Urinary bladder (tissue), 4 donors: Measurements from ENCODE around the gene FRAT2. TPM values are rescaled to one million over a fixed set of nuclear protein-coding genes. Genes with fewer than 3 reads are reported as not detected.

Experiments
- DNase-seq: peaks from one replicate; pipeline ENCODE4 v3.0.0-alpha.2; 2015; ENCODE audit errors: extremely low spot score
- H3K27ac ChIP-seq: one replicate; pipeline ENCODE4 v1.5.1; 2013; ENCODE audit warnings: low read depth, mild to moderate bottlenecking, moderate library complexity
- H3K36me3 ChIP-seq: one replicate; pipeline ENCODE4 v1.6.1; 2013; ENCODE audit warnings: mild to moderate bottlenecking, moderate library complexity; ENCODE audit not compliant: insufficient read depth
- H3K4me1 ChIP-seq: one replicate; pipeline ENCODE4 v1.6.1; 2013; ENCODE audit warnings: mild to moderate bottlenecking, moderate library complexity; ENCODE audit not compliant: insufficient read depth
- H3K4me3 ChIP-seq: one replicate; pipeline ENCODE4 v1.5.1; 2013; ENCODE audit warnings: low read depth, low read length
- WGBS: extraction: QIAGEN DNeasy Blood & Tissue Kit; methylation state at CpG from one replicate; pipeline ENCODE4 v1.1.7; 2013; 5-methylcytosine and 5-hydroxymethylcytosine counted together
- polyA plus RNA-seq: library from polyadenylated mRNA; stranded (reverse); fragments of 200-250 nt; gene quantifications from one replicate; pipeline ENCODE4 v1.2.3, GENCODE V29; 2013
- total RNA-seq: library from RNA; depleted of rRNA; stranded (reverse); fragments of >200 nt; gene quantifications from one replicate; pipeline ENCODE4 v1.2.3, GENCODE V29; 2014
- donor health status: healthy with polysubstance abuse.
- donor health status: healthy.

The FRAT2 gene
- total and polyA plus RNA-seq, 2 donors = 6.2 to 8.7 TPM

GRCh38 chr10:97327348-97328294 lies 6.9 kb downstream of the FRAT2 start:
- no peak overlapping the region for H3K4me3 ChIP-seq

GRCh38 chr10:97325754-97326153 lies 8.8 kb downstream of the FRAT2 start:
- WGBS = 68% methylated on average over 9 of the region's 9 CpGs
- H3K4me3 ChIP-seq = no peak overlapping the region
- no peak overlapping the region for H3K27ac ChIP-seq
- no peaks in the 10 kb centered on the region for H3K36me3 ChIP-seq
- DNase-seq = no peak
- H3K4me1 ChIP-seq = peaks cover 1% of the 10 kb centered on the region

More at GRCh38 chr10:97327348-97328294, 6.9 kb downstream of the FRAT2 start:
- Histone ChIP-seq H3K36me3 (no peaks in the 10 kb centered on the region), H3K4me1 (peaks cover 1% of the 10 kb centered on the region), H3K27ac (no peak overlapping the region)
- WGBS = 78% methylated on average over 7 of the region's 7 CpGs
- DNase-seq = no peak

- DNase-seq = no peak
- Histone ChIP-seq H3K4me1 (peaks cover 1% of the 10 kb centered on the region), H3K4me3 (no peak overlapping the region), H3K36me3 (no peaks in the 10 kb centered on the region), H3K27ac (no peak overlapping the region)
- 85% methylated on average over 4 of the region's 4 CpGs for WGBS
Measured at GRCh38 chr10:97323501-97323900, 11.0 kb downstream of the FRAT2 start.

- Histone ChIP-seq H3K4me1 (peaks cover 1% of the 10 kb centered on the region), H3K36me3 (no peaks in the 10 kb centered on the region), H3K27ac (no peak overlapping the region), H3K4me3 (no peak overlapping the region)
- no peak for DNase-seq
- WGBS = 94% methylated on average over 3 of the region's 3 CpGs
Measured at GRCh38 chr10:97321804-97322190, 12.7 kb downstream of the FRAT2 start.

GRCh38 chr10:97321032-97321803 lies 13.3 kb downstream of the FRAT2 start:
- H3K27ac ChIP-seq = no peak overlapping the region

GRCh38 chr10:97320480-97321031 lies 14.0 kb downstream of the FRAT2 start:
- Histone ChIP-seq H3K27ac (no peak overlapping the region), H3K36me3 (no peaks in the 10 kb centered on the region), H3K4me3 (peak overlapping the region; percentile 84), H3K4me1 (peaks cover 1% of the 10 kb centered on the region)
- no peak for DNase-seq
- WGBS = 27% methylated on average over 24 of the region's 24 CpGs

More at GRCh38 chr10:97321032-97321803, 13.3 kb downstream of the FRAT2 start:
- Histone ChIP-seq H3K4me1 (peaks cover 1% of the 10 kb centered on the region), H3K36me3 (no peaks in the 10 kb centered on the region), H3K4me3 (peak overlapping the region; percentile 84)
- no peak for DNase-seq
- WGBS = 42% methylated on average over 38 of the region's 38 CpGs

- H3K4me3 ChIP-seq = peak overlapping the region; percentile 84
- peaks cover 1% of the 10 kb centered on the region for H3K4me1 ChIP-seq
- peak overlapping the region; percentile 81 for H3K27ac ChIP-seq
- H3K36me3 ChIP-seq = no peaks in the 10 kb centered on the region
- 1% methylated on average over 83 of the region's 83 CpGs for WGBS
- DNase-seq = no peak
Measured at GRCh38 chr10:97319671-97320479, 14.7 kb downstream of the FRAT2 start.

GRCh38 chr10:97318772-97319651 lies 15.5 kb downstream of the FRAT2 start, which contains the start of gene FRAT1:
FRAT1 (plus strand) TSS chr10:97319271; CDS start chr10:97319454, 183 bp downstream.
- H3K27ac ChIP-seq = peak within 1 kb of the TSS; percentile 99
- peak within 1 kb of the TSS; percentile 84 for H3K4me3 ChIP-seq
- peak; percentile 81 for DNase-seq
- H3K36me3 ChIP-seq = no peaks in the 10 kb centered on the region
- under 1% methylated on average over 79 of the region's 79 CpGs for WGBS
- peaks cover 1% of the 10 kb centered on the region for H3K4me1 ChIP-seq

- no peak overlapping the region for H3K4me3 ChIP-seq
- no peaks in the 10 kb centered on the region for H3K36me3 ChIP-seq
- no peaks in the 10 kb centered on the region for H3K4me1 ChIP-seq
- no peak for DNase-seq
- H3K27ac ChIP-seq = no peak overlapping the region
- WGBS = 47% methylated on average over 4 of the region's 4 CpGs
Measured at GRCh38 chr10:97314671-97315070, 19.9 kb downstream of the FRAT2 start.

- WGBS = 85% methylated on average over 6 of the region's 6 CpGs
- Histone ChIP-seq H3K36me3 (no peaks in the 10 kb centered on the region), H3K27ac (no peak overlapping the region), H3K4me3 (no peak overlapping the region), H3K4me1 (no peaks in the 10 kb centered on the region)
- no peak for DNase-seq
Measured at GRCh38 chr10:97312897-97313296, 21.6 kb downstream of the FRAT2 start.

GRCh38 chr10:97311111-97311626 lies 23.4 kb downstream of the FRAT2 start:
- Histone ChIP-seq H3K27ac (no peak overlapping the region), H3K36me3 (no peaks in the 10 kb centered on the region), H3K4me3 (no peak overlapping the region), H3K4me1 (no peaks in the 10 kb centered on the region)
- no peak for DNase-seq
- WGBS = 92% methylated on average over 4 of the region's 4 CpGs
